Glomerular endothelial cell (primary cell): ENCODE results near the gene SEC24B. TPM values are rescaled to one million over a fixed set of nuclear protein-coding genes. Genes with fewer than 3 reads are reported as not detected.
"Not testable (repeated sequence)": the region's sequence is repeated elsewhere in the genome, so short reads cannot be mapped to it uniquely, and the experiment has no call there.

Source experiments
- DNase-seq: peaks from one replicate; pipeline ENCODE4 v3.0.0-alpha.2; 2011; ENCODE audit warnings: low read depth, low spot score; ENCODE audit errors: extremely low read depth
- total RNA-seq: library from RNA; depleted of rRNA; stranded (reverse); fragments of >200 nt; gene quantifications from 2 replicates; pipeline ENCODE4 v1.2.3, GENCODE V29; 2015

Gene SEC24B
- total RNA-seq, 1 donor from 2014 or later: 37.4 TPM

GRCh38 chr4:109574931-109575804 lies 141.6 kb downstream of the SEC24B start:
- DNase-seq: no peak

- peak; percentile 98 for DNase-seq
Observed at GRCh38 chr4:109576462-109576861, 142.8 kb downstream of the SEC24B start.

- no peak for DNase-seq
Observed at GRCh38 chr4:109578846-109579245, 145.2 kb downstream of the SEC24B start.

GRCh38 chr4:109579997-109580396 lies 146.4 kb downstream of the SEC24B start:
- not testable (repeated sequence) for DNase-seq

- no peak for DNase-seq
Observed at GRCh38 chr4:109588176-109588575, 154.6 kb downstream of the SEC24B start.

- DNase-seq: no peak
Observed at GRCh38 chr4:109589119-109589518, 155.5 kb downstream of the SEC24B start.

GRCh38 chr4:109589605-109590004 lies 156.0 kb downstream of the SEC24B start:
- DNase-seq: no peak

Other genes with a start within 250 kb of the SEC24B start
- gene COL25A1, start 131.2 kb upstream of the SEC24B start, total RNA-seq: 1.7 and 2.2 TPM in 2 replicates
- 59.2 and 109 TPM in 2 replicates for gene MCUB, start 126.4 kb downstream of the SEC24B start, total RNA-seq